Stimulated activated CD8-positive, alpha-beta memory T cell treated with anti-CD3 and anti-CD28 coated beads, Interleukin-12 subunit alpha, Interleukin-12 subunit beta, amount 100 ng/mL, for 1 hour (primary cell): Measurements from ENCODE around the gene KIF4B.
"Not testable (repeated sequence)": the region's sequence is repeated elsewhere in the genome, so short reads cannot be mapped to it uniquely, and the experiment has no call there.

Experiments
- DNase-seq: peaks from one replicate; pipeline ENCODE4 v3.0.0-alpha.2; 2020; ENCODE audit warnings: low read depth

The KIF4B gene

GRCh38 chr5:155013526-155013925 lies at the start of gene KIF4B:
Gene KIF4B (plus strand): TSS chr5:155013755. CDS start chr5:155013860, 105 bp downstream.
- no peak for DNase-seq

- no peak for DNase-seq
Measured at GRCh38 chr5:154966081-154966841, 47.3 kb upstream of the KIF4B start.

- no peak for DNase-seq
Measured at GRCh38 chr5:154966874-154967273, 46.7 kb upstream of the KIF4B start.

- DNase-seq = no peak
Measured at GRCh38 chr5:154967421-154968024, 46.0 kb upstream of the KIF4B start.

GRCh38 chr5:154968953-154969352 lies 44.6 kb upstream of the KIF4B start:
- no peak for DNase-seq

- no peak for DNase-seq
Measured at GRCh38 chr5:154970759-154971158, 42.8 kb upstream of the KIF4B start.

GRCh38 chr5:154971501-154971900 lies 42.1 kb upstream of the KIF4B start:
- no peak for DNase-seq

- no peak for DNase-seq
Measured at GRCh38 chr5:154972476-154973080, 41.0 kb upstream of the KIF4B start.

- not testable (repeated sequence) for DNase-seq
Measured at GRCh38 chr5:154976082-154976481, 37.5 kb upstream of the KIF4B start.

GRCh38 chr5:154977409-154977808 lies 36.1 kb upstream of the KIF4B start:
- DNase-seq = no peak

- not testable (repeated sequence) for DNase-seq
Measured at GRCh38 chr5:154978294-154978693, 35.3 kb upstream of the KIF4B start.

GRCh38 chr5:154984946-154985516 lies 28.5 kb upstream of the KIF4B start:
- no peak for DNase-seq

- no peak for DNase-seq
Measured at GRCh38 chr5:154986151-154986550, 27.4 kb upstream of the KIF4B start.

- DNase-seq = no peak
Measured at GRCh38 chr5:154989626-154990025, 23.9 kb upstream of the KIF4B start.

- no peak for DNase-seq
Measured at GRCh38 chr5:154993461-154993860, 20.1 kb upstream of the KIF4B start.

- no peak for DNase-seq
Measured at GRCh38 chr5:154995679-154996078, 17.9 kb upstream of the KIF4B start.

- DNase-seq = no peak
Measured at GRCh38 chr5:154997746-154998145, 15.8 kb upstream of the KIF4B start.

- DNase-seq = no peak
Measured at GRCh38 chr5:154999865-155000264, 13.7 kb upstream of the KIF4B start.

- no peak for DNase-seq
Measured at GRCh38 chr5:155001523-155001922, 12.0 kb upstream of the KIF4B start.

GRCh38 chr5:155002722-155003121 lies 10.8 kb upstream of the KIF4B start:
- not testable (repeated sequence) for DNase-seq

- DNase-seq = no peak
Measured at GRCh38 chr5:155004138-155004744, 9.3 kb upstream of the KIF4B start.

GRCh38 chr5:155006265-155006664 lies 7.3 kb upstream of the KIF4B start:
- not testable (repeated sequence) for DNase-seq
